GM21515 (cell line): Measurements from ENCODE around the gene TRIM38.

Experiments
- ATAC-seq: cut with Tn5 transposase; IDR thresholded peaks from one replicate; pipeline ENCODE4 v1.9.1; 2021; ENCODE audit not compliant: unreplicated experiment

Gene TRIM38

DNA sequence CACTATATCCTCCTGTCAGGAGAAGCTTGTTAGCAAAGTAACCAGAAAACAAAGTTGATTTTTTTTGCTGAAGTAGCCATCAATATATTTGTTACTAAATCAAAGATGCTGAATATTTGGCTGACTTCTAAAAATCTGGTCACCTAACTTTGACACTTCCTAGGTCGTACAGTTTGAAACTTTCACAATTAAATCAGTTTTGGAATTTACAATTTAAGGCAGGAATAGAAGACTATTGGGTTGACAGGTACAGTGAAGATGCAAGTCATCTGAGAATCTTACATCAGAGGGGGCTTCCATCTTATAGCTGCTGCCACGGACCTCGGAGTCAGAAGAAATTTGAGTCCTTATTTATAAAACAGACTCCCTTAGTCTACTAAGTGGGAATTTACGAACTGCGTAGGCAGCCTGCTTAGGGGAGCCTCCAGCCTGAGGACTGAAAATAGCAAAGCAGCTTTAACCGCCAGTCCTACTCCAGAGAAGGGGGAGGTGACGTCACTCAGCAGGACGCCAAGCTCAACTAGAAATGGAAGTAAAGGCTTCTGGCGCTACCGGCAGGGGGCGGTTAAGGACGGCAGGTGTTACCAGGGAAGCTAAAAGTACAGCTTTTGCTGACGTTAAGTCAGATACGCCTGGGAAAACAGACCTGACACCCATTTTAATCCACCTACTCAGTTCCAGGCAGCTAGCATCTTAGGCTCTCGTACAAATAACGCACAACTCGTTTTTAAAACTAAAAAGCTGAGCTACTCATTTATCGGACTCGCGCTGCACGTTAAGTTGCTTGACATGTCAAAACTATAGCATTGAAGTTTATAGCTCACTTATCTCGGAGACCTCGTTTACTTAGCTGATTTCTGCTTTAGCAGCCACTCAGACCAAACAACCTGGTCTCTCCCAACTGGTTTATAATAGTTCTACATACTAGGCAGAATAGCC, 63.6 kb downstream of the TRIM38 start:
- ATAC-seq, result peak; percentile 37

DNA sequence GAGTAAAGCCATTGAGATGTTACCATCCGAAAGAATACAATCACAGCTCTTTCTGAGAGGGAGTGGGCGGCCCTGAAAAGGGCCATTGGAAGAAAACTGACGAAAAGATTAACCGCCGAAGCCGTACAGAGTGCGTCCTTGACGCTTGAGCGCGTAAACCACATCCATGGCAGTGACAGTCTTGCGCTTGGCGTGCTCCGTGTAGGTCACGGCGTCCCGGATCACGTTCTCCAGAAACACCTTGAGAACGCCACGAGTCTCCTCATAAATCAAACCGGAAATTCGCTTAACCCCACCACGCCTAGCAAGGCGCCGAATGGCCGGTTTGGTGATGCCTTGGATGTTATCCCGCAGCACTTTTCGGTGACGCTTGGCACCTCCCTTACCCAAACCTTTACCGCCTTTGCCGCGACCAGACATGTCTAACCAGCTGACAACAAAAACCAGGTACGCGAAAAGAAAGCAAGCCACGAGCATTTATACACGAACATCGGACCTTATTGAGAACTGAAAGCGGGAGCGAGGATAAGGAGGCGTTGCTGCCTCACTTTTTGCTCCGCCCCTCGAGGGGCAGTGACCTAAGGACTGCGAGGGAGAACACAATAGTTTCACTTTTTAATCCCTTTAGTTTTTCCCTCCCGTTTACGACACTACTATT, 64.4 kb downstream of the TRIM38 start:
- ATAC-seq, result peak; percentile 41

DNA sequence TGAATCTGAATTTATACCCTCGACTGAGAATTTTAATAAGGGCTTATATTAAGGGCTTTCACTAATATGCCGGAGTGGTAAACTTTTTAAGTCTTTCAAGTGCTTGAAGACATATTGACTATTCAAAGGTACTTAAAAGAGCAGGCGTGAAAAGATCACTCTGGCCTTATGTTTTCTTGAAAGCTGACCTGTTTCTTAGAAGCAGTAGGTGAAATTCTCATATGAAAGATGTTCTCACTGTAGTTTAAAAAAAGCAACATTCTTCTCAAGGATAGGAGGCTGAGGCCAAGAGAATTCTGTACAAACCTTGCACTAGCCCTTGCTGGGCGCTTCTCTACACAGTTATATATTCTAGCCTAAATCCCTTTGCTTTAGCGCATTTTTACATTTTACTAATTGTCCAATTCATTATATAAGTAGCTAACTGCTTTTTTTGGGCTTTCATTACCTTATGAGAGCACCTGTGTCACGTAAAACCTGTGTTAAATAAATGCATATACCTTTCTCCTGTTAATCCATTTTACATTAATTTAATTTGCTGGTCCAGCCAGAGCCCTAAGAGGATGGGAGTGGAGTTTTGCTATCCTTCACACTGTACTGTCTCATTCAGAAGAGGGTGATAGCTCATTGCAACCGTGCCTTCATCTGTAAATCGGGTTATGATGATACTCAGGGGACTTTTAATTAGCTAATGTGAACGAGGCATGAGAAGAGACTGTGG, 65.0 kb downstream of the TRIM38 start:
- no peak for ATAC-seq

DNA sequence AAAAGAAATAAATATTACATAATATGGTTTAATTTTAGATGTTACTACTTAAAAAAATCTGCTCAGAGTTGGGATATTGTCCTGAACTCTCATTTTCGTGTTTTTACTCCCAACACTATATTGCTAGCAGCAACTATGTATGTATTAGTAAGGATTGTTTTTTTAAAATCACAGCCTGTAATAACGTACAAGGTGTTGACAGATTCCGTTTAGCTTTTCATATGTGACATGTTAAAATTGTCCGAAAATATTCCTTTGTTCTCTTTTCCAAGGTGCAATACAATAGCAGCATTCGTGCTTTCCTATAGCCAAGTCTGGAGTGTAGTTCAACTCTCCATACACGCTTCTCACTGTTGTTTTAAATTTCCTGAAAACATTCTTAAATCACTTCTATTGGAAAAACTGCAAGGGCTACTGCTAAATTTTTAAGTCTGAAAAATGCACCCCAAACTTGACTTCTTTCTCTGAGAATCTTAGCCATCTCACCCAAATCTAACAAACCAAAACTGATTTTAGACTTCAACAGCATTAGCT, 65.7 kb downstream of the TRIM38 start:
- ATAC-seq, result no peak

DNA sequence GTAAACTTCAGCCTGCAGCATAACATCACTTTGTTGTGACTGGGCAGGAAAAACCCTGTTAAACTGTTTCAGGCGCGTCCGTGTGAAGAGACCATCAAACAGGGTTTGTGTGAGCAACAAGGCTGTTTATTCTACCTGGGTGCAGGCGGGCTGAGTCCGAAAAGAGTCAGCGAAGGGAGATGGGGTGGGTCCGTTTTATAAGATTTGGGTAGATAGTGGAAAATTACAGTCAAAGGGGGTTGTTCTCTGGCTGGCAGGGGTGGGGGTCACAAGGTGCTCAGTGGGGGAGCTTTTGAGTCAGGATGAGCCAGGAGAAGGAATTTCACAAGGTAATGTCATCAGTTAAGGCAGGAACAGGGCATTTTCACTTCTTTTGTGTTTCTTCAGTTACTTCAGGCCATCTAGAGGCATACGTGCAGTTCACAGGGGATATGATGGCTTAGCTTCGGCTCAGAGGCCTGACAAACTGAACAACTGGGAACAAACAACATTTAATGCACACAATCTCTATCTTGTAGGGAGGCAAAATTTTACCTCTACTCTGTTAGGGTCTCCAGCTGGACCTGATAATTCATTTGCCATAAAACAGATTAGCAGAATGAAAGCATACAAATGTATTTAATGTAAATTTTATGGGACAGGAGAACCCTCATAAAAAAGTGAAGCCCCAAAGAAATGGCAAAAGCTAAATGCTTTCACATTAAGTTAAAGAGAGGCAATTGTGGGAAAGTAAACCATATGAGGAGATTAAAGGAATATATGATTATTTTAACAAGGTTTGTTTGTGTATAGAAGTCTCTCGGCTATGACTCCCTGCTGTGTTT, 66.4 kb downstream of the TRIM38 start:
- ATAC-seq, result no peak

DNA sequence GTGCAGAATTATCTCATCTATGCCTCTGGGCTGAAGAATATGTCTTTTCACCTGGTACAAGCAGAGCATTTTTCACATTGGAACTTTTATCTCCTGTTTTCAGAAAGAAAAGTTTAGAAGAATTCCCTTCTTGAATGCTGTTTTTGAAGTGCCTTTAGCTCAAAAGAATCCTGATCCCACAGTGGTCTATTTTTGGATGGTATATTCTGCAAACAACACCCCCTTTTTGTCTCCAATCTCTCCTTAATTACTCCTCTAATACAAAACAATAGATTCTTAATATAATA, 66.9 kb downstream of the TRIM38 start:
- ATAC-seq, result no peak

DNA sequence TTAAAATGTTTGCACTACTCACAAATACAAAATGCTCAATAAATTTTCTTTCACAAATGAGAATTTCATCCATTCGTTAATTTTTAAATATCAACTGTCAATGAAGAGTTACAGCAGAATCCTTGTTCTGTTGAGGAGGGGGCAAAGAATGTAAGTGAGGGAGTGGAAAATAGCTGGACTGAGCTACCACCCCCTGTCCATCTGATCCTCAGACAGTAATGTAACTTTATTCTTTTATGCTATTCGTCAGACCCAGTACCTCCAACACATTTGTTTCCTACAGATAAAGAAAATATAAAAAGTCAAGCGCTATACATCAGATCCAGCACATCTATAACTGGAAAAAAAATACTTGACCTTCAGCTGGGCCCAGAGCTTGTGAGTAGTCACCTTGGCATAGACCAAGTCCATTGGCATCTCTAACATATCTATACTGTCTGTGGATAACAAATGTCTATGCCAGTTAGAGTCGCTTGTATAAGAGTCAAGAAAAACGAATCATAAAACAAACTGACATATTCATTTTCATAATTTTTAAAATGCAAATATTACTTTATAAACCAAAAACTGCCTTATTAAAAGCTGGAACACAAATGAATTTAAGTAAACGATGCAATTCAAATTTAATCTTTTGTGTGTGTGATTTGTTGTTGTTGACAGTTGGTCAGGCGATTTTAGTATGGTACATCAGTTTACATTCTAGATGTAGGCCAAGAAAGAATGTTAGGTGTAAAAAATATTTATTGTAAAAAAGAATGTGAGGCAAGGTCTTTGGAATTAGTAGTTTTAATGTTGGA, 67.5 kb downstream of the TRIM38 start:
- ATAC-seq, result no peak

DNA sequence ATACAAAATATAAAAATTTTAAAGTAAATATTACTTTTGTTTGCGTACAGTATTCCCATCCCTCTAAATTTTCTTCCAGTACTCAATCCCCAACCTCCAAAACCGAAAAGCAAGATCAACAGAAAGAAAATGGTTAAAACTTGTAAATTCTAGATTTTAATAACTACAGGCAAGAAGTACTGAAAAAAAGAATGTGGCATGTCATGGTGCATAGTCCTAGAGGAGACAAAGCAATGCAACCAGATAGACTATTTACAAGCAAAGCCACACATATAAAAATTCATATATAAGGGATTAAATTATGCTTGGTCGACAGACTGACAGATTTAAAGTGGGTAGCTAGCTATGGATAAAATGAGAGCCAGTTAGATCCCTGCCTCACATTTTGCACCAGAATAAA, 68.1 kb downstream of the TRIM38 start:
- ATAC-seq, result no peak

DNA sequence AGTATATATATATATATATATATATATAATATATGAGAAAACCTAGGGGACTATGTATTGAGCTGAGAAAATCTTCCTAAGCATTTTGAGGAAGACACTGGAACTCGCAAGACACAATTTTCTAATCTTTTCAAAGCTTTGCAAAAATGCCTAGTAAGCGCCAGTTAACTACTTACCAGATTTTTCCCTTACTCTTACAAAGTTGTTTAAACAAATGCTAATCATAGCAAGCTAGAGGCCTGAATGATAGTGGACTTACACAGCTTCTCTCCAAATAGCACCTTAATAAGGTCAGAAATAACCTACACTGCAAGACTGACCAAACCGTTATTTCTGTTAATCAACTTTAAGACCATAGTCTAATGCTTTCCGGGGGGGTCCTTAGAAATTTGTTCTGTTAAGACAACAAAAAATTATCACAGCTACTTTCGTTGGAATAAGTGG, 68.6 kb downstream of the TRIM38 start:
- no peak for ATAC-seq

DNA sequence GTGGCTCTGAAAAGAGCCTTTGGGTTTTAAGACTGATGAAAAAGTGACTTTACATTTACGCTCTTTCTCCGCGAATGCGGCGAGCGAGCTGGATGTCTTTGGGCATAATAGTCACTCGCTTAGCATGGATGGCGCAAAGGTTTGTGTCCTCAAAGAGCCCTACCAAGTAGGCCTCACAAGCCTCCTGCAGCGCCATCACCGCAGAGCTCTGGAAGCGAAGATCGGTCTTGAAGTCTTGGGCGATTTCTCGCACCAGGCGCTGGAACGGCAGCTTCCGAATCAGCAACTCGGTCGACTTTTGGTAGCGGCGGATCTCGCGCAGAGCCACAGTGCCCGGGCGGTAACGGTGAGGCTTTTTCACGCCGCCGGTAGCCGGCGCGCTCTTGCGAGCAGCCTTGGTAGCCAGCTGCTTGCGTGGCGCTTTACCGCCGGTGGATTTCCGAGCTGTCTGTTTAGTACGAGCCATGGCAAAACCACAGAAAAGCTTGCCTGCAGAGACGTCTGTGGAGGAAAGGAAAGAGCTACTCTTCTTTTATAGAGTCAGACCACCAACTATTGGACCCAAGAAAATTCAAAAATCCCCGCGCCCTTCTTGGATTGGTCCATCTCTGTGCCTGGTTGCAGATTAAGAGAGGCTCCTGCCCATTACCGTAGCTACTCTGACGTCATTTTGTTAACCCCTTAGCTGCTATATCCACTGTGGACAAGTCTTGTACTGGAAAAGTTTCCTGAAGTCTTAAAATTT, 69.2 kb downstream of the TRIM38 start:
- ATAC-seq, result peak; percentile 58

DNA sequence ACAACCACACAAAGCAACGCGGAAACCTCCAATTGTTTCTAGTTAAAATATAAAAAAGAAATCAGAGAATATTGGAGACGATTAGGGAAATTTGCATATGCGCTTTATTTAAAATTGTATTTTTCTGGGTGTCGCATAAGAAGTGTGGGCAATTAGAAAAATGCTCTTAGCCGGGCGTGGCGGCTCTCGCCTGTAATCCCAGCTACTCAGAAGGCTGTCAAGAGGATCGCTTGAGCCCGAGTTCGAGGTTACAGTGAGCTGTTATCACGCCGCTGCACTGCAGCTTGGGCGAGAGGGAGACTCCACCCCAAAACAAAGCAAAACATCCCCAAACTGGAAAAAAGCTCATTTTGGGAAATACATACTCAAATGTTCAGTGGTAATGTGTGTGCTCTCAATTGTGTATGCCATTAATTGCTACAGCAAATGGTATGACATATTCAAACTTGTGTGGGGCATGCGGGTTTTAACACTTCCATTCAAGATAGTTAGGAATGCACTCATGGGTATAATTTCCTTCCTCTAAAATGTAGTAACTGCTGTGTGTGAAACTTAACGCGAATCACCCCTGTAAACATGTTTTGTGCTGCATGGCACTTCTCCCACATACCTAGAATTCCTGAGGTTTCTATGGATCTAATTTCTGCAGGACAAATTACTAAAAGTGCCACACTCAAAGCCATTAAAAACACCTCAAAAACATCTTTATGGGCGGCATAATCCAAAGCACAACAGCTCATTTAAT, 69.9 kb downstream of the TRIM38 start:
- no peak for ATAC-seq

DNA sequence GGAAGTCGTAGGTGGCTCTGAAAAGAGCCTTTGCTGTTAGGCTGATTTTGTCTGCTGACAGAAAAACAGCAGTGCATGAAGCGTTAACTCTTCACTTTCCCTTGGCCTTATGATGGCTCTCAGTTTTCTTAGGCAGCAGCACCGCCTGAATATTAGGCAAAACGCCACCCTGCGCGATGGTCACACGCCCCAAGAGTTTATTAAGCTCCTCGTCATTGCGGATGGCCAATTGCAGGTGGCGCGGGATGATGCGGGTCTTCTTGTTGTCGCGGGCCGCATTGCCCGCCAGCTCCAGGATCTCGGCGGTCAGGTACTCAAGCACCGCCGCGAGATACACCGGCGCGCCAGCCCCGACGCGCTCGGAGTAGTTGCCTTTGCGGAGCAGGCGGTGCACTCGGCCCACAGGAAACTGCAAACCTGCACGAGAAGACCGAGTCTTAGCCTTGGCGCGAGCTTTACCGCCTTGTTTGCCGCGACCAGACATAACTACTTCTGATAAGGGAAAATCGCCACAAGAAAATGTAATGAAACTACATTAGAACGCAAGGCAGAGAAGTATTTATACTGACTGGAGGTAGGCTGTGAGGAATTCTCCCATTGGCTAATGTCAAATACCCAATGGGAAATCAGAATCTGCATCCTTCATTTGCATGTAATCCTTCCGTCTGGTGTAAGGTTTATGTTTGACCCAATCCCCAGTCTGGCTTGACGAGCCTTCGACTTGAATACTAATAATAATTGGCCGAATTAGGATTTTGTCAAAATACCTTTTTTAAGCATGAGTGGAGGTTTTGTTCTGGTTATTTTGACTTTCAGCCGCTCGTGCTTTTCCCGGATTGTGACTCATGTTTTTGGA, 70.7 kb downstream of the TRIM38 start:
- ATAC-seq, result peak; percentile 58

DNA sequence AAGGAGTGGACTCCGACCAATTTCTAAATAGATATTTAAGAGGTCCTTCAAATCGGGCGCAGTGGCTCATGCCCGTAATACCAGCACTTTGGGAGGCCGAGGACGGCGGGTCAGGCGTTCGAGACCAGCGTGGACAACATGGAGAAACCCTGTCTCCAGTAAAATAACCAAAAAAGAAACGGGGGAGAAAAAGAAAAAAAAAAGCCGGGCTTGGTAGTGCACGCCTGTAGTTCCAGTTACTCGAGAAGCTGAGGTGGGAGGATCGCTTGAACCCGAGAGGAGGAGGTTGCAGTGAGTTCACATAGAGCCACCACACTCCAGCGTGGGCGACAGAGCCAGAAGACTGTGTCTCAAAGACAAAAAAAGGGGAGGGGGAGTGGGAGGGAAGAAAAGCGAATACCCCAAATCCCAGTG, 71.3 kb downstream of the TRIM38 start:
- ATAC-seq, result no peak

DNA sequence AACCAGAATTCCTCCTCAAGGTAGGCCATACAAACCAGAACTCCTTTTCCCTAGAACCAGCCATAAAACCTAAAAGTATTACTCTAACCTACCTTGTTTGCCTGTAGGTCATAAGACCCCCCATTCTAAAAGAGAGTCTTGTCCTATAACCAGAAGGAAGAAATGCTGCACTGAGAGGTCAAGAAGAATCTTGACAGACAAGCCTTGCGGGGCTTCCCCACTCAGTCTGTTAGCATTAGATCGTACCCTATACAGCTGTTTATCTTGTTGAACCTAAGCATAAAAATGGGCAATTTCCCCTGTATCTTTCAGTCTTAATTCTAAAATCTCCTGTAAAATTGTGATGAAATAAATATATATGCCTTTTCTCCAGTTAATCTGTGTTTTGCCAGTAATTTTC, 72.3 kb downstream of the TRIM38 start:
- ATAC-seq, result no peak
